Measurements from ENCODE around the gene NEK2.
A peak's percentile ranks its signal among the peaks of the same experiment; 100 is the strongest.
"Not testable (repeated sequence)": the region's sequence is repeated elsewhere in the genome, so short reads cannot be mapped to it uniquely, and the experiment has no call there.

Gene NEK2

DNA sequence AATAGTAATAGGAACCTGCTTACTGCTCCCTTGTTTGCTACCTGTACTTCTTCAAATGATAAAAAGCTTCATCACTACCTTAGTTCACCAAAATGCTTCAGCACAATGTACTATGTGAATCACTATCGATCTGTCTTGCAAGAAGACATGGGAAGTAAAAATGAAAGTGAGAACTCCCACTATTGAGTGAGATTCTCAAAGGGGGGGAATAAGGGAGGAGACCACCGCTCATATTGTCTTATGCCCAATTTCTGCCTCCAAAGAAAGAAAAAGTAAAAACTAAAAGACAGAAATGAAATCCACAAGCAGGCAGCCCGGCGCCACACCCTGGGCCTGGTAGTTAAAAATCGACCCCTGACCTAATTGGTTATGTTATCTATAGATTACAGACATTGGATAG lies 18.5 kb upstream of the NEK2 start:
- DNase-seq, result not testable (repeated sequence)

- no peak for DNase-seq
These were observed 13.0 kb upstream of the NEK2 start for GRCh38 chr1:211688421-211688820.

DNA sequence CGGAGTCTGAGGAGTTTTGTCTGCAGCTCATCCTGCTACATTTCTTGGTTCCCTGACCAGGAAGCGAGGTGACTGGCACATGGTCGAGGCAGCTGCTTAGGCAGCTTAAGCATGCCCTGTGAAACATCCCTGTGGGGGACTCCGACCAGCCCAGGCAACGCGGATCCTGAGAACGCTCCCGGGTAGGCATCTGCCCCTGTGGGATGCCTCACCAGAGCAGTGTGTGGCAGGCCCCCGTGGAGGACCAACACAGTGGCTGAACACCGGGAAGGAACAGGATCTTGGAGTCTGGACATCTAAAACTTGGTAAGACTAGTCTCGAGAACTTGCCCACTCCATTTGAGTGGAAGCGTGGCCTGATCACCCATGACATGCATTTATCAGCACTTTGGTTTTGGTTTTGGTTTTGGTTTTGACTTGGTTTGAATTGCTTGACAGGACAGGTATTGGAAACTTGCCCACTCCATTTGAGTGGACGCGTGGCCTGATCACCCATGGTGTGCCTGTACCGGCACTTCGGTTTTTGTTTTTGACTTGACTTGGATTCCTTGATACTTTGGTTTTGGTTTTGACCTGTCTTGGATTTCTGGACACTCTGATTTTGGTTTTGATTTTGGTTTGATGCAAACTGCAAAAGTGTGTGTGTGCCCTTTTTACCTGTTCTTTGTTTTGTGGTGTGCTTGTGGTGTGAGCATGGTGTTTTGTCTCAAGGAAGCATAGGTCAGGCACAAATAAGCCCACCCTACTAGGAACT lies 12.2 kb upstream of the NEK2 start:
- DNase-seq, result no peak

DNA sequence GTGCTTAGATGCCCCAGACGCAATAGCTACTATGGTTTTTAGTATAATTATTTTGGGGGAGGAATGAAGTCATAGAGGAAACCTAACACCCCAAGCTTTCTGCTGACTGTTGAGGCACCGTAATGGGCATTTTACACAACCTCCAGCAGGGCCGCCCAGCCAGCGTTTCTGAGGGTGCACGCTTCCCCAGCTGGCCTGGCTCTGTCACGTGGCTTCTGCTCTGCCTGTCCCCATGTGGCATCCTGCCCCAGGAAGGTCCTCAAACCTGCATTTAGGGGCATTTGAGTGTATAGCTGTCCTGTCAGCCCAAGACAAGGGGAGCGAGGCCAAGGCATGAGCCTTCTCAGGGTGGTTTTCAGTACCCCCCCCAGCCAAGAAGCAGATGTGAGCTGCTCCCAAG lies 10.4 kb upstream of the NEK2 start:
- no peak for DNase-seq

DNA sequence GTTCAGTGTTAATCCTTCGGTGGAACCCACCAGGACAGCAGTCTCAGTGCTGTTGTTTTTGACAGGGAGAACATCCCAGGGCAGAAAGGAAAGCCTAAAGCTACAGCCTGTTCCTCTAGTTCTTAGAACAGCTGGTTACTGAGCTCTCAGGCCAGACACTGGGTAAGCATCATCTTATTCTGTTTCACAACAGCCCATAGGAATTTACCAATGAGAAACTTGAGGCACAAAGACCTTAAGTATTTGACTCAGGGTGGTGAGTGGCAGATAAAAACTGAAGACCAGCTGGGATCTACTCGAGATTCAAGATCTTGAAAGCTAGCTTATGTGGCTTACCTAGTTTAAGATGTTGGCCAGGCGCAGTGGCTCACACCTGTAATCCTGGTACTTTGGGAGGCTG lies 9.4 kb upstream of the NEK2 start:
- no peak for DNase-seq

DNA sequence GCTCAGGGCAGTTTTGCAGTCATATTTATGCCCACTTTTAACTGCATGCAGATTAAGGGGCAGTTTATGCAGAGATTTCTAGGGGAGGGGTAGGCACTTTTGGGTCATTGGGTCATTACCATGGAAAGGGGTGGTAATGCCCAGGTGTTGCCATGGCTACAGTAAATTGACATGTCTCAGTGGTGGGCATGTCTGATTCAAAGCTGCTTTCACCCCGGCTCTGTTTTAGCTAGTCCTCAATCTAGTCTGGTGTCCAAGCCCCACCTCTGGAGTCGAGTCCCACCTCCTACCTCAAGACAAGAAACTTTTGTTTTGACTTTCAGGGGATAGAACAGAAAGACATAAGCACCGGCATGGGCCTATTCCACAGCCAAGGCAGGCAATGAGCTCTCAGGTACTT lies 8.9 kb upstream of the NEK2 start:
- DNase-seq, result no peak

DNA sequence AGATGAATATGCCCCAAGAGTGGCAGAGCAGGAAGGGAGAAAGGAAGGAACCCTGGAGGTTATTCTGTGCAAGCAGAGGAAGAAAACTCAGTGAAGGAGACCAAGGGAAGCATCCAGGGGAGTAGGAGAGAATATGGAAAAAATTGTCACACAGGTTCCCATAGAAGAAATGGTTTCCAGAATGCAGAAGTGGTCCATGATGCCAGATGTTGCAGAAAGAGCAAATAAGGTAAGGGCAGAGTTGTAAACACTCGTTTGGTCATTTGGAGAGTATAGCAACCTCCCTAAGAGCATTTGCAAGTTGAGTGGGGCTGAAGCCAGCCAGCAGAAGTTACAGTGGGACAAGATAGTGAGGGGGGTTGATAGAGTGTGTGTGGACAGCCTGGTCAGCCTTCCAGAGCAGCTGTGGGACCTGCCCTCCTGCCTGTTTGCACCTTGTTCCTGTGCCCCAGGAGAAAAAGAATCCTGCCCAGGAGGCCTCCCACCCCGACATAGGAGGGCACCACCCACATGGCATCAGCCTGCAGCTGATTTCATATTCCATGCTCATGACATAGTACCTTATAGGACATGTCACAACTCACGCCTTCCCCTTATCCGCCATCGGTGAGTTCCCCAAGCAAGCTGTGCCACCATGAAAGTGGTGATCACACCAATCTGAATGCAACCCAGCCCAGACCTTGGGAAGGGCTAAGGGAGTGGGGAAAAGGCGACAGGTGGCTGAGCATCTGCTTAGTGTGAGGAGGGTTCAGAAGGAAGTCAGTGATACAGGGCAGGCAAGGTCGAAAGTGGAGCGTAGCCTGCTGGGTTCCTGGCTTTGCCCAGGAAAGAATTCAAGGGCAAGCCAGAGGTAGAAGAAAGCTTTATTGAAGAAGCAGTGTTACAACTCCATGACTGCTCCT lies 8.2 kb upstream of the NEK2 start:
- no peak for DNase-seq

DNA sequence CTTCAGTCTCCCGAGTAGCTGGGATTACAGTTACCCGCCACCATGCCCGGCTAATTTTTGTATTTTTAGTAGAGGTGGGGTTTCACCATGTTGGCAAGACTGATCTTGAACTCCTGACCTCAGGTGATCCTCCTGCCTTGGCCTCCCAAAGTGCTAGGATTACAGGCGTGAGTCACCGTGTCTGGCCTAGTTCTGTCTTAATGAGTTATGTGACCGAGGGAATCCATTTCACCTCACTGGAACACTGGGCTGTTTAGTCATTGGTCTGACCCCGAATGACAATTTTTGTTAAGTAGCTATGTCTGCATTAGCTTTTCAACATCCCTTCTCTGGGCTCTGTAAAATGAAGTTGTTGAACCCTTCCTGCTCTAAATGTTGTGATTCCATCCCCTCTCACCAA lies 6.8 kb upstream of the NEK2 start:
- DNase-seq, result not testable (repeated sequence)

DNA sequence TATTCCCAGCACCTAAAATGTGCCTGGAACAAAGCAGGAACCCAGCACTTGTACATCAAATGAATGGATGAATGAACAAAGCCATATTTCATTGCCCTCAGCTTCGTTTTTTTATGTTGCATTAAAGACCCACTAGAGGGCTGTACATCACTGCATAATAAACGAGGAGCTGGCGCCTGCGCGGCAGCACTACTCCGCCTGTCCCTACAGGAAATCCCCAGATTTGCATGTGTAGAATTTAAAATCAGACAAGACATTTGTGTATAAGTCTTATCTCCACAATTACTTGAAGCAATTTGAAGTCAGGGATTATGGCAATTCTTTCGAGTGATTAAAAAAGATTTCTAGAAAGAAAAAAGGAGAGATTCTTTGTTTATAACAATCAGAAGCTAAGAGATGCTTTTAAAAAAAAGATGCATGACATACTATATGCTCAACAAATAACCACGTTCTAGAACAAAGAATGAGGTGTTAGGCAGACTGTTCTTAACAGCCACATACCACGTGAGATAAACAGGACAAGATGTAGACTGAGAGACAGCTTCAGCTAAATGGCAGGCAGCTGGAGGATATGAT lies 5.4 kb upstream of the NEK2 start:
- peak; percentile 83 to 85 for DNase-seq

- DNase-seq, result no peak
These were observed 2.2 kb upstream of the NEK2 start for GRCh38 chr1:211677659-211678058.

DNA sequence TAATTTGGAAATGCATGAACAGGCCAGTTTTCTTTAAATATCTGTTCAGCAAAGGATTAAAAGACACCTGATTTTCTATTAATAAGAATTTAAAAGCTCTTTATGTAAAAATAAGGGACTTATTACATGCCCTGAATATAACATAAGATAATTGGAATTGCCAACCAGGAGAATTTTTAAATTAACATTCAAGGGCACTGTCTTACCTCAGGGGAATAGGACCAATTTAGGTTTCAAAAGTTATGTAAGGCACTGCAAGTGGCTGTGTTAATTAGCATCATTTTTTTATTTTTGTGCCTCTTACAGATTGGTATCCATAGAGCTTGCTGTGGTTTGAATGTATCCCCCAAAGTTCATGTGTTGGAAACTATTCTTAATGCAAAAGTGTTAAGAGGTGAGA lies 1.3 kb upstream of the NEK2 start:
- no peak for DNase-seq

- DNase-seq, result no peak
These were observed 724 bp upstream of the NEK2 start for GRCh38 chr1:211676106-211676583.

DNA sequence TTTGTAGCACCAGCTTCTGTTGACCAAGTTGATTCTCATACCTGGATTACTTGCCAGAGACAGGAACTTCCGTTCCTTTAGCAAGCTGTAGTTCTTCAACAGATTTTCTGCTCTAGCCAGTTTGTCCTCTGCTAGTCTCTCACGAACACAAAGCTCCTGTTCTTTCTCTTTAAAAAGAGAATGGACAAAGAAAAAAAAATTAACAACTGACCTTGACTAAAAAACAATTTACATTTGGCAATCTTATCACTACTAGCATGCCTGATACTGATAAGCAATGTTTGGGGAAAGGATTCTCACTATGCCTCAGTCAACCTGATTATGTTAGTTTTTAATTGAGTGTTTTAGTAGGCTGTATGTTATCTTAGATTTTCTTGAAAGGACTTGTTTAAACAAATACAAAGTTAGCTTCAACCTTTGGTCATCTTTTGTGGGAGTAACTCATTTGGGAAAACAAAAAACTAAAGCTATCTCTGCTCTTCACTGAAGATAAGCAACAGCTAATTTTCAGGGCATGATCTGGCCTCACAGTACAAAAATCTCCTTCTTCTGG lies 8.3 kb downstream of the NEK2 start:
- no peak for DNase-seq

DNA sequence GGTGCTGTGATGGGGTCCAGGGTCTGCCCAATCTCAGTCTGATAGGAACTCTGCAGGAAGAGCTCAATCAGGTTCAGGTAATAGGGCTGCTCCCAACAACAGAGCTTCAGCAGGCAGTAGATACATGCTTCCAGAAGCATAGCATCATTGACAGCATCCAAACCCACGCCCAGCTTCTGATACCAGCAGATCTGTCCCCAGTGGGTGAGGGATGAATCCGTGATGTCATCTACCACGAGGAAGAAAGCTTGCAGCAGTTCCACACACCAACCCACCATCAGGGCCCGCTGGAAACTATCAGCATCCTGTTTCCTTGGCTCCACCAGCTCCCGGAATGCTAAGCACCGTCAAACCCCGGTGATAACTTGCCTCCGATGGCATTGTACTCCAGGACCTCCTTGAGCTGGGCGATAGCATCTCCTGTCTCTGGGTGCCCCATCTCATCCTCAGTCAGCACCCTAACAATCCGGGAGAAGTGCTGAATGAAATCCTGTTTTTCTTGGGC lies 14.7 kb downstream of the NEK2 start:
- no peak for DNase-seq

GRCh38 chr1:211656728-211657127 lies 18.7 kb downstream of the NEK2 start:
- DNase-seq, result no peak

- peak; percentile 83 to 86 for DNase-seq
These were observed 20.3 kb downstream of the NEK2 start for GRCh38 chr1:211654838-211655787.

- DNase-seq, result peak; percentile 44 to 54
These were observed 21.4 kb downstream of the NEK2 start for GRCh38 chr1:211653959-211654496.

GRCh38 chr1:211653293-211653692 lies 22.1 kb downstream of the NEK2 start:
- DNase-seq, result peak in 1 of 2 donors; percentile 30

DNA sequence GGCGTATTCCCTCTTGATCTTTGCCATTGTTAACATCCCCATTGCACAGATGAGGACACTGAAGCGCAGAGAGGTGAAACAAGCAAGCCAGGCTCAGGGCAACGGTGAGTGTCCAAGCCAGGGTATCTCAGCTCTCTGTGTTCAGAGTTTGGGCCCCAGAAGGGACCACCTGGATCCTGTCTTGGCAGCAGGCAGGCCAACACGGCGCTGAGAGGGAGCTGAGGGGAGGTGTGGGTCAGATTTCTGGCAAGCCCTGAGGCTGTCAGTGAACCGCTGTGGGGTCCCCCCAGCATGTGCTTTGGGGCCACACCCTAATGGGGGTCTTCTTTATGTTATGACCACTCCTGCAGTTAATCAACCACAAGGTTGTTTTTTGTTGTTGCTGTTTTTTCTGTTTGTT lies 23.1 kb downstream of the NEK2 start:
- DNase-seq, result no peak

GRCh38 chr1:211650904-211651303 lies 24.5 kb downstream of the NEK2 start:
- no peak for DNase-seq

Measured in inflammatory macrophage (primary cell).